ENCODE results near the gene RFXANK.
"Not testable (repeated sequence)": the region's sequence is repeated elsewhere in the genome, so short reads cannot be mapped to it uniquely, and the experiment has no call there.

The RFXANK gene

DNA sequence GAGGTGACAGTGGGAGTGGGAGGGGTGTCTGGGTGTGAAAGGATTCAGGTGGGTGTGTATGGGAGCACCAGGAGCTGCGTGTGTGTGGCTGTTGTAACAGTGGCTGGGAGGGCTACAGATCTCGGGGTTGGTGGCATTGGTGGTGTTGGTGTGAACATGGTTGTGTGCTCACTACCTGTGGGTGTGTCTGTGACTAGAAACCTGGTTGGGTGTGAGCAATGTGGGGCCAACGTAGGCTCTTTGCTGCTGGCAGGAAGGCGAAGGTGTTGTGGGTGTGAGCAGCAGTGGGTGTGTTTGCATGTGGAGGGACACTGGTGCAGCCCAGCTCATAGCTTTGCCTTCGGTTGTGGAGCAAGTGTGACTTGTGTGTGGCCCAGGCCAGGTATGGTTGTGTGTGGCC is 14.9 kb downstream of the RFXANK start:
- DNase-seq: no peak

GRCh38 chr19:19207637-19208572 is 15.8 kb downstream of the RFXANK start:
- DNase-seq: no peak

- DNase-seq: no peak
These were observed 17.3 kb downstream of the RFXANK start for GRCh38 chr19:19209372-19209771.

- no peak for DNase-seq
These were observed 19.7 kb downstream of the RFXANK start, which contains the start of gene NCAN for GRCh38 chr19:19211499-19212420. Gene NCAN (plus strand): TSS chr19:19211958. CDS start chr19:19216954, 4,996 bp downstream.

- DNase-seq: no peak
These were observed 20.9 kb downstream of the RFXANK start for GRCh38 chr19:19212916-19213315.

DNA sequence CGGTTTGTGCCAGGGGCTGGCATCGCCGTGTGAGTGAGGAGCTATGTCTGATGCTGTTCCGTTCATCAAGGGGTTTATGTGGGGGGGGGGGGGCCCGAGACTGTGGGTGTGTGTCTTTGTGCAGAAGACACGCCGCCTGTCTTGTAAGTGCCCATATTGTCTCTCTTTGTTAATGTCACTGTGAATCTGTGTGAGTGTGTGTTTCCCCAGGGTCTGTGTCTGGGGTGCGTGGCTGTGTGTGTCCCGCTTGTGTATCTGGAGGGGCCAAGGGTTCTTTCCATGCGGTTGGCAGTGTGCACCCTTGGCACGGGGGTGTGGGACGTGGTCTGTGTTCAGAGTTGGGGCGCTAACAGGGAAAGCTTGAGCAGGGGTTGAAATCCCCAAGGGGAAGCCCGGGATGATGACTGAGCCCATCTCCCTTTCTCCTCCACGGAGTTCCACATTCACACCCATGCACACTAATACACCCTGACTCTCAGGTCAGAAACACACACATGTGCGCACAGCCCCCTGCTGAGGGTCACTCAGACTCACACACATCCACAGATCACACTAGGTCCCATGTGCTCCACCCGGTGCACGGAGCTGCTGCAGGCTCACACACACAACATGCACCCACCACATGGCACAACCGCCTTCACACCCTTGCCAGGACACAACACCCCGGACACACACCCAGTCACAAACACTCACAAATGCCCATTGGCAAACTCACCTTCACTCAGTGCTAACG is 21.5 kb downstream of the RFXANK start:
- no peak for DNase-seq

DNA sequence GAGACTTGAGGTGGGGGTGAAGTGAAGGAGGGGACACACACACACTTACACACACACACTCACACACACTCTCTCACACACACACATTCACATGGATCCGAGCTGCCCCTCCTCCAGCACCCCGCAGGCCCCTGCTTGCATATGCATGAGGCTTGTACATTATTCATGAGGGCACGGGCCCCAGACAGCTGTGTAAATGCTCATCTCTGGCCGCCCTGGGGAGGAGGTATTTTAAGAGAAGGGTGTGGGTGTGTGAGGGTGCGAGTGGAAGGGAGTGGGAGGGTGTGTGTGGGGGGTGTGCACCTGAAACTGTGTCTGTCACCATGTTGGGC is 22.1 kb downstream of the RFXANK start:
- peak; percentile 14 for DNase-seq

DNA sequence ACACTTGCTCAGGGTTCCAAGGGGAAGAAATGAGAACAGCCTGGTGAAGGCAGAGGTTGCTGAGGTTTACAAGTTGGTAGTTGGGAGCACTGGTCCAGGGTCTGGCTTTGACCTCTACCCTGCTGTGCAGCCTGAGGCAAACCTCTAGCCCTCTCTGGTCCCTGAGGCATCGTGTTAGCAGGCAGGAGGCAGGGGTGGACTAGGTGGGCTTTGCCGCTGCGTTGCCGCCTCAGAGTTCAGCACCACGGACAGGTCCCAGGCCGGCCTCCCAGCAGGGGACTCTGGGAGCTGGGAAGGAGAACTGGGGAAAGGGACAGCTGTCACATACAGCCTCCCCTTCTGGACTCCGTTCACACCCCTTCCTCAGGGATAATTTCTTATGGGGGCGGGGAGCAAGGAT is 22.8 kb downstream of the RFXANK start:
- no peak for DNase-seq

GRCh38 chr19:19215792-19216191 is 23.7 kb downstream of the RFXANK start:
- DNase-seq: no peak

DNA sequence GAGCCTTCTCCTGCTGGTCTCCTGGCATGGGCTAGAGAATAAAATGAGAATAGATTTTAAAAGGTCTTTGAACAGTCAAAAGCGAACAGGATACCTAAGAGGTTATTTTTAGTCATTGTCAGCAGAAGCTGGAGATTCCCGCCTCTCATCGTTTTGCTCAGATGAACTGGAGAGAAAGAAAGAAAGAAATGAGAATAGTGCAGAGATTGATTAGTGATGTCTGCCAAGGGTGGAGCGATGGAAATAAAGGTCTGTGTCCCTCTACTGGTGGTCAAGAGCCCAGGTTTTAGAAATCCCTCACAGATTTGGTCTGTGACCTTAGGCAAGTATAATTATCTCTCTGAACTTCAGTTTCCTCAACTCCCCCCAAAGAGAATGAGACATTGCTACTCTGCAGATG is 25.0 kb downstream of the RFXANK start:
- DNase-seq: no peak

- DNase-seq: no peak
These were observed 26.9 kb downstream of the RFXANK start for GRCh38 chr19:19218911-19219310.

DNA sequence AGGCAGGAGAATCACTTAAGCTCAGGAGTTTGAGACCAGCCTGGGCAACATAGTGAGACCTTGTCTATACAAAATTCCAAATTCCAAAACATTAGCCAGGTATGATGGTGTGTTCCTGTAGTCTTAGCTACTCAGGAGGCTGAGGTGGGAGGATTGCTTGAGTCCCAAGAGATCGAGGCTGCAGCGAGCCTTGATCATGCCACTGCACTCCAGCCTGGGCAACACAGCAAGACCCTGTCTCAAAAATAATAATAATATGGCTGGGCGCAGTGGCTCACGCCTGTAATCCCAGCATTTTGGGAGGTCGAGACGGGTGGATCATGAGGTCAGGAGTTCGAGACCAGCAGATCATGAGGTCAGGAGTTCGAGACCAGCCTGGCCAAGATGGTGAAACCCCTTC is 28.9 kb downstream of the RFXANK start:
- DNase-seq: not testable (repeated sequence)

DNA sequence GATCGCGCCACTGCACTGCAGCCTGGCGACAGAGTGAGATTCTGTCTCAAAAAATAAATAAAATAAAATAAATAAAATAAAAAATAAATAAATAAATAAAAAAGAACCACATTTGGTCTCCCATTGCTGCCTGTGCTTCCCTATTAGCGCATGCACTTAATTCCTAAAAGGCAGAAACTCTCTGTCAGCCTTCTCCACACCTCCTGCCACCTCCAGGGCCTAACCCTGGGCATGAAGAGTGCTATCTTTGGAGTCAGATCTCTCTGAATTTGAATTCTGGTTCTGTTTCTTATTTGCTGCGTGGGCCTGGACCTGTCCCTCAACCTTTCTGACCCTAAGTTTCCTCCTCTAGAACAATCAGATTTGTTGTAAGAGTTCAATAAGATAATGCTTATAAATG is 31.0 kb downstream of the RFXANK start:
- no peak for DNase-seq

- no peak for DNase-seq
These were observed 31.6 kb downstream of the RFXANK start for GRCh38 chr19:19223636-19224035.

GRCh38 chr19:19224150-19224851 is 32.2 kb downstream of the RFXANK start:
- DNase-seq: no peak

- DNase-seq: peak; percentile 42
These were observed 32.9 kb downstream of the RFXANK start for GRCh38 chr19:19224852-19225494.

GRCh38 chr19:19226204-19226603 is 34.1 kb downstream of the RFXANK start:
- no peak for DNase-seq

DNA sequence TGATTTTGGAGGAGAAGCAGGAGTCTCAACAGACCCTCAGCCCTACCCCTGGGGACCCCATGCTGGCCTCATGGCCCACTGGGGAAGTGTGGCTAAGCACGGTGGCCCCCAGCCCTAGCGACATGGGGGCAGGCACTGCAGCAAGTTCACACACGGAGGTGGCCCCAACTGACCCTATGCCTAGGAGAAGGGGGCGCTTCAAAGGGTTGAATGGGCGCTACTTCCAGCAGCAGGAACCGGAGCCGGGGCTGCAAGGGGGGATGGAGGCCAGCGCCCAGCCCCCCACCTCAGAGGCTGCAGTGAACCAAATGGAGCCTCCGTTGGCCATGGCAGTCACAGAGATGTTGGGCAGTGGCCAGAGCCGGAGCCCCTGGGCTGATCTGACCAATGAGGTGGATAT is 34.6 kb downstream of the RFXANK start:
- no peak for DNase-seq

- DNase-seq: no peak
These were observed 35.2 kb downstream of the RFXANK start for GRCh38 chr19:19227217-19227616.

- DNase-seq: no peak
These were observed 37.6 kb downstream of the RFXANK start for GRCh38 chr19:19229701-19230100.

DNA sequence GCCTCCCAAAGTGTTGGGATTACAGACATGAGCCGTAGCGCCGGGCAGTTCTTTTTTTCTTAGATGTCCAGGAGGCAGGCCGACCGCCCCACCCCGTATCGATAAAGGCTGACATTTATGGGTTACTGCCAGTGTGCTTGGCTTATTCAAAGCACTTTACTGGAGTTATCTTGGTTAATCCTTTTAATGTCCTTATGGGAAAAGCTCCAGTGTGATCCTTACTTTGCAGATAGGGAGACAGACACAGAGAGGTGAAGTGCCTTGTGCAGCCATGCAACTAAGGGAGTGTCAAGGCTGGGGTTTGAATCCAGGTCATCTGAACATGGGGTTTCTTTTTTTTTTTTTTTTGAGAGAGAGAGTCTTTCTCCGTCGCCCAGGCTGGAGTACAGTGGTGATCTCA is 38.9 kb downstream of the RFXANK start:
- no peak for DNase-seq

DNA sequence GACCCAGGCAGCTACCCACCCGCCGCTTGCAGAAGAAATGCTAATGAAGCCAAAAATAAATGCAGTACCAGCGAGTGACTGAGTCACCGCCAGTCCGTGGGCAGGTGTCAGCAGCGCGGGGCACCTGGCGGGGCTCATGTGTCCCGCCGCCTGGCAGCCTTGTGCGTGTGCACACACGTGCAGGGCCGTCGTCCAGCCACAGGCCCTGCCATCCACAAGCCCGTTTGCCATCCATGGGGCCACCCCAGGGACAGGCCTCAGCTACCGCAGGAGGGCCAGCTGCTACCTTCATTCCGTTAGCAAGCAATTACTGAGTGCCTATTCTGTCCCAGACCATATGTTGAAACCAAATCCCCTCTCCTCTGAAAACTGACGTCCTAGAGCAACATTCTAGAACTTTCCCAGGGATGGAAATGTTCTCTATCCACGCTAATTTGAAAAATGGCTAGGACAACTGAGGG is 40.2 kb downstream of the RFXANK start:
- DNase-seq: no peak
